ENCODE results near the gene CTAGE9.

The CTAGE9 gene

DNA sequence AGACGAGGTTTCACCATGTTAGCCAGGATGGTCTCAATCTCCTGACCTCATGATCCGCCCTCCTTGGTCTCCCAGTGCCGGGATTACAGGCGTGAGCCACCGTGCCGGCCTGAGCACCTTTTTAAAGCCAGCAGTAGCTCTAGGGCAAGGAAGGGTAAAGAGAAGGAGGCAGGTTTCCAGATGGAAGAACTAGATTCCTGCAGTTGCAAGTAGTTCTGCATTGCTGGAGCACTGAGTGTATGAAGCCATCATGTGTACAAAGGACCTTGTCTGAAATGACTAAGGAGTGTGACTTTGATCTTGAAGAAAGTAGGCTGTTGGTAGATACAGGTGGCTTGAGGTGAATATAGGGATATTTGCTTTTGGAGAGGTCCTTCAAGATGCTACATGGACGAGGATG, 13.9 kb downstream of the CTAGE9 start:
- H3K4me3 ChIP-seq (ENCODE audit: low read length) = no peak overlapping the region
- TF ChIP-seq ZNF274 (IDR thresholded peaks at IDR 0.05; ENCODE audit: low read depth, low read length) = no peak

DNA sequence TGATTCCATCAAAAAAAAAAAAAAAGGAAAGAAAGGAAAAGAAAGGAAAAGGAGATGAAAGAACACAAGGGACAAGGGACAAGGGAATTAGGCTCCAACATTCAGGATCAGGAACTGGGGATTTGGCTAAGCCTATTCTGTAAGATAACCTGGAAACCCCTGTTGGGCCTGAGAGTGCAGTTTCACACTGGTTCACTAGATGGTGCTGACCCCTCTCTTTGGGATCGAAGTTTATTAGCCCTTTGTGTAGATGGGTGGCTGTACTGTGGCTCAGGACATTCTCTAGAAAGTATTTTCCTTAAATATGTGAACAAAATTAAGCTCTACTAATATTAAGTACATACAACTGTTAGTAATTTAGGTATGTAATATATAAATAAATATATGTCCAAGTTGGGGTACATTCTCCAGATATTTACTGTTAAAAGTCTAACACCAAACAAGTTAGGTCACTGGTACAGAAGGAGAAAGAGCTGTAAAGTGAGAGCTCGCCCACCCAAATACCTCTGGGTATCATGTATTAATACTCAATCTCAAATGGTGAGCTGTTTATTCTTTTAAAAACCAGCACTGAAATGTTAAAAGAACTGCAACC, 15.9 kb downstream of the CTAGE9 start:
- H3K4me3 ChIP-seq (ENCODE audit: low read length) = no peak overlapping the region

DNA sequence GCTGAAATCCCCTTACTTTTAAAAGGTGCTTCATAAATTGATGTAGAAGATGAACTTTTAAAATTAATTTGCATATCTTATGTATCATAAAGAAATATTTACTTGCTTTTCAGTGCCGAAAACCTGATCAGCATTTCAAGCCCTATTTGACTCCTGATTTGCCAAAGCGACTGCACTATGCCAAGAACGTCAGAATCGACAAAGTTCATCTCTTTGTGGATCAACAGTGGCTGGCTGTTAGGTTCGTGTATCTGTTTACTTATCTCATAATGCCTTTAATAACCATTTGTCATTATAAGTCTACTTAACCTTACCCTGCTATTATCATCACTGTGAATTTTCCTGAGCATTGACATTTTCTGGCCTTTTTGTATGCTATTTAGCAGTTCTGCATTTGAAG, 17.4 kb downstream of the CTAGE9 start:
- H3K4me3 ChIP-seq (ENCODE audit: low read length) = no peak overlapping the region
- TF ChIP-seq ZNF274 (IDR thresholded peaks at IDR 0.05; ENCODE audit: low read depth, low read length) = no peak

More for the DNA sequence above, 15.9 kb downstream of the CTAGE9 start:
- TF ChIP-seq ZNF274 (IDR thresholded peaks at IDR 0.05; ENCODE audit: low read depth, low read length) = no peak

DNA sequence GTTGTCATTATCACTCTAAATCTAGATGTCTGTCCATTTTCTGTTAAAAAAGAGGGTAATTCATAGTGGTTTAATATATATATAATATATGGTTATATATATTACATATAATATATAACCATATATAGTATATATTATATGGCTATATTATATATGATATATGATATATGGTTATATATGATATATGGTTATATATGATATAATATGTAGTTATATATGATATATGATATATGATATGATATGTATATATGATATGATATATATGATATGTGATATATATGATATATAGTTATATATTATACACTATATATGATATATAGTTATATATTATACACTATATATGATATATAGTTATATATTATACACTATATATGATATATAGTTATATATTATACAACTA, 18.2 kb downstream of the CTAGE9 start:
- no peak for TF ChIP-seq ZNF274 (IDR thresholded peaks at IDR 0.05; ENCODE audit: low read depth, low read length)
- no peak overlapping the region for H3K4me3 ChIP-seq (ENCODE audit: low read length)

DNA sequence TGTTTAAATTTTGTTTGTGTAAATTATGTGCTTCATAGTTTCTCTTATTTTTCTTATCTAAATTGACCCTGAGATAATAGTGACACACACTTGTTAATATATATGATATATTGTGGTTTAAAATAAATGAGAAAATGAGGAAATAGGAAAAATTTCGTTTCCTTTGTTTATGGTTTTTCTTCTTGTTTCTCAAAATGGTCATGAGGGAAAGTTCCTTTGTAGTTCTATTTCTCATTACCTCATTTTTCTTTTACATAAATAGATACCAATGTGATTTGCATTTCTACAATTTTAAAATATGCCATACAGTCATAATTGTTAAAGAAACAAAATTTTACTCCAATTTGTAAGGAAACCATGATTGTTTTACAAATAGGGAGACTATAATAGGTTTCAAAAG, 18.8 kb downstream of the CTAGE9 start:
- no peak for TF ChIP-seq ZNF274 (IDR thresholded peaks at IDR 0.05; ENCODE audit: low read depth, low read length)
- no peak overlapping the region for H3K4me3 ChIP-seq (ENCODE audit: low read length)

DNA sequence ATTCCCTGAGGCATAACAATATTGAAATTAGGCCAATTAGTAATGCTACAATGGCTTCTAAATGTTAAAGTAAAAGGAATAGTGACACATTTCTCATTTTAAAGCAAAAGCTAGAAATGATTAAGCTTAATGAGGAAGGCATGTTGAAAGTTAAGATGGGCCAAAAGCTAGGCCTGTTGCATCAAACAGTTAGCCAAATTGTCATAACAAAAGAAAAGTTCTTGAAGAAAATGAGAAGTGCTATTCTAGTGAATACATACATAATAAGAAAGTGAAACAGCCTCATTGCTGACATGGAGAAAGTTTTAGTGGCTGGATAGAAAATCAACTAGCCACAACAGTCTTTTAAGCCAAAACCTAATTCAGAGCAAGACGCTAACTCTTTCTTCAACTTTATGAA, 22.5 kb downstream of the CTAGE9 start:
- TF ChIP-seq ZNF274 (IDR thresholded peaks at IDR 0.05; ENCODE audit: low read depth, low read length) = no peak
- no peak overlapping the region for H3K4me3 ChIP-seq (ENCODE audit: low read length)

DNA sequence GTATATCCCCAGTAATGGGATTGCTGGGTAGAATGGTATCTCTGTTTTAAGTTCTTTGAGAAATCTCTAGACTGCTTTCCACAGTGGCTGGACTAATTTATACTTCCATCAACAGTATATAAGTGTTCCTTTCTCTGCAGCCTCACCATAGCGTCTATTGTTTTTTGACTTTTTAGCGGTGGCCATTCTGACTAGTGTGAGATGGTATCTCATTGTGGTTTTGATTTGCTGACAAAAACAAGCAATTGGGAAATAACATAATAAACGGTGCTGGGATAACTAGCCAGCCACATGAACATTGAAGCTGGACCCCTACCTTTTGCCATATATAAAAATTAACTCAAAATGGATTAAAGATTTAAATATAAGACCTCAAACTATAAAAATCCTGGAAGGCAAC, 23.8 kb downstream of the CTAGE9 start:
- no peak overlapping the region for H3K4me3 ChIP-seq (ENCODE audit: low read length)
- no peak for TF ChIP-seq ZNF274 (IDR thresholded peaks at IDR 0.05; ENCODE audit: low read depth, low read length)

DNA sequence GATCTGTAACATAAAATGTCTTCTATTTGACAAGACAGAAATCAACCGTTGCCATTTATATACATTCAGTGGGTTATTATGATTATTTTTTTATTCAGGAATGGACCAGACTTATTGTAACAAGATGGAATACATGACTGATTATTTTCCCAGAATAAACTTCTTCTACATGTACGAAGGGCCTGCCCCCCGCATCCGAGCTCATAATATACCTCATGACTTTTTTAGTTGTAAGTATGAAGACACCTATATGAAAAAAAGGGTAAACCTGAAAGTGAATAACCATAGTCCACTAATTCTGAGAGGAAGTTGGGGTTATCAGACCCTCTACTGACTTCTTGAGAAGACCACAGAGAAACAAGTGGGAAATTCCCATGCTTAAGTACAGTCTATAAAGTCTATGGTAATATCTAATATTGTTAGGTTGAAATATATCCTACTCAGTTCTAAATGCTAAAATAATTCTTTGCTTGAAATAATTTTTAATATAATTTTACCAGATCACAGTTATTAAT, 25.5 kb downstream of the CTAGE9 start:
- no peak overlapping the region for H3K4me3 ChIP-seq (ENCODE audit: low read length)
- TF ChIP-seq ZNF274 (IDR thresholded peaks at IDR 0.05; ENCODE audit: low read depth, low read length) = no peak

DNA sequence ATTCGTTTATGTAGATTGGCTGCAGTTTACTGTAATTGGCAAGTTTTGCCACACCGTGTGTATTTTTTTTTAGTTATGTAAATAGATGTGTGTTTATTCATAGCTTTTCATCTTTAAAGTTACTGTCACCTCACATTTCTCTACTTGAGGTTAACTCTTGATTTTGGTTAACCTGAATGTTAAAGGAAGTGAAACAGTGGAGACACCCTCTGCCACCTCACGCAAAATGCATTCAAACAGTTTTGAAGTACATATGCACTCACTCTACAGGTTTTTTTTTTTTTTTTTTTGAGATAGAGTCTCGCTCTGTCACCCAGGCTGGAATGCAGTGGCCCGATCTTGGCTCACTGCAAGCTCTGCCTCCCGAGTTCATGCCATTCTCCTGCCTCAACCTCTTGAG, 27.3 kb downstream of the CTAGE9 start:
- TF ChIP-seq ZNF274 (IDR thresholded peaks at IDR 0.05; ENCODE audit: low read depth, low read length) = no peak
- H3K4me3 ChIP-seq (ENCODE audit: low read length) = no peak overlapping the region

DNA sequence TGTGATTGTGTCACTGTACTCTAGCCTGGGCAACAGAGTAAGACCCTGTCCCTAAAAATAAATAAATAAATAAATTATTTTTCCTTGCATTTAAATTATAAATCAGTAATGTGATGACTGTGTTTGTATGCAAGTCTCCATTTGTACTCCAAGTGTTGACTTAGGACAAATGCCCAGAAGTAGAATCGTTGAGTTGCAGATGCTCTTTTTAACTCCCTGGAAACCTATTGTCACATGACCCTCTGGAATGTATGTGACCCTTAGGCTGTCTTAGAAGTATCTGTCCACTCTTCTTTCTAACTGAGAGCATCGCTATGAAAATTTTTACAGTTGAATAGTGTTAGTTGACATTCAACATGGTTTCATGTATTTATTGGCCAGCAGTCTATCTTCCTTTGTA, 28.4 kb downstream of the CTAGE9 start:
- no peak for TF ChIP-seq ZNF274 (IDR thresholded peaks at IDR 0.05; ENCODE audit: low read depth, low read length)
- H3K4me3 ChIP-seq (ENCODE audit: low read length) = no peak overlapping the region

DNA sequence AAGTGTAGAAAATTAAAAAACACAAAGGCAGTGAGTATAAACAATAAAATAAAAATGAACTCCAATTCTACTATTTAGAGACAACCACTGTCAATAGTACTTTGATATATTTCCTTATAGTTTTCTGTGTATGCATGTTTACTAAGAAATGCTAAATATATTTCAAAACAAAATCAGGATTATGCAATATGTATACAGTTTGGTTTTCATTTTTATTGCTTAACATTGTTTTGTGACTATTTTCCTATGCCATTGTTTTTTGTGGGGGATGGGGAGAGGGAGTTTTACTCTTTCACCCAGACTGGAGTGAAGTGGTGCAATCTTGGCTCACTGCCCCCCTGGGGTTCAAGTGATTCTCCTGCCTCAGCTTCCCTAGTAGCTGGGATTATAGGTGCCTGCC, 29.2 kb downstream of the CTAGE9 start:
- TF ChIP-seq ZNF274 (IDR thresholded peaks at IDR 0.05; ENCODE audit: low read depth, low read length) = no peak
- no peak overlapping the region for H3K4me3 ChIP-seq (ENCODE audit: low read length)

DNA sequence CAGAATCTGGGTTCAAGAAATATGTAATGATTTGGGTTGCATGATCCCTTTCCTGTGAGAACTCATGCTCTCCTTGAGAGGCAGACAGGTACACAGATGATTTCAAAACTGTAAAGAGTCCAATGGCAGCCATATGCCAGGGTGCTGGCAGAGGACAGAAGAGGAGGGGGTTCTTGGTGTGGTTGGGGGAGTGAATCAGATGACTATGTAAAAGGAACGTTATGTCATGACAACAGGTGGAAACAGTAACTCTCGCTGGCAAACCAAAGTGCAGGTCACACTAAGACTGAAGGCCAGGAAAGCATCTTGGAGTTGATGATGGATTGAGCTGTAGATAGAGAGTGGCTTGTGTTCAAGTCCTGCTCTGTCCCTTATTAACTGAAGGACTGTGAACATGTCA, 29.9 kb downstream of the CTAGE9 start:
- H3K4me3 ChIP-seq (ENCODE audit: low read length) = no peak overlapping the region
- no peak for TF ChIP-seq ZNF274 (IDR thresholded peaks at IDR 0.05; ENCODE audit: low read depth, low read length)

DNA sequence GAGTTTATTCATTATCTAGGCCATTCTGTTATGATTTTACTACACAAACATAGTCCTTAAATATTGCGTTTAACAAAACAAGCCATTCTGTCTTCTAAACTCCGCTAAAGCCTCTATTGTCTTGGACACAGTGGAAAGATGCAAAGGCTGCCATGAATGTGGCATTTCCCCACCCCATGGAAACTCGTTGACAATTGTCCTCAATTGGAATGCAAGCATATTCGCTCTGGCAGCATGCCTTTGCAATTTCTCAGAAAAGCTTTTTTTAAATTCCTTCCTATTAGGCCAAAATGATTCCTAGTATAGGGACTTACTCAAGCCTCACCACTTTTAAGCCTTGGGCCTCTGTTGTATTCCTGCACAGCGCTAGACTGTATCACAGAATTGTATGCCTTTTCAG, 32.4 kb downstream of the CTAGE9 start:
- no peak for TF ChIP-seq ZNF274 (IDR thresholded peaks at IDR 0.05; ENCODE audit: low read depth, low read length)
- no peak overlapping the region for H3K4me3 ChIP-seq (ENCODE audit: low read length)

DNA sequence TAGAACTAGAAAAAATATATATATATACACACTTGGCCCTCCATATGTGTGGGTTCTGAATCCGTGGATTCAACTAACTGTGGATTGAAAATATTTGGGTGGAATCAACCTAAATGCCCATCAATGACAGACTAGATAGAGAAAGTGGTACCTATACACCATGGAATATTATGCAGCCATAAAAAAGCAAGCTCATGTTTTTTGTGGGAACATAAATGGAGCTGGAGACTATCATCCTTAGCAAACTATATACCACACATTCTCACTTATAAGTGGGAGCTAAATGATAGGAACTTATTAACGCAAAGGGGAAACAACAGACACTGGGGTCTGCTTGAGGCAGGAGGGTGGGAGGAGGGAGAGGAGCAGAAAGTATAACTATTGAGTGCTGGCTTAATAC, 37.6 kb downstream of the CTAGE9 start:
- H3K4me3 ChIP-seq (ENCODE audit: low read length) = no peak overlapping the region
- TF ChIP-seq ZNF274 (IDR thresholded peaks at IDR 0.05; ENCODE audit: low read depth, low read length) = no peak

DNA sequence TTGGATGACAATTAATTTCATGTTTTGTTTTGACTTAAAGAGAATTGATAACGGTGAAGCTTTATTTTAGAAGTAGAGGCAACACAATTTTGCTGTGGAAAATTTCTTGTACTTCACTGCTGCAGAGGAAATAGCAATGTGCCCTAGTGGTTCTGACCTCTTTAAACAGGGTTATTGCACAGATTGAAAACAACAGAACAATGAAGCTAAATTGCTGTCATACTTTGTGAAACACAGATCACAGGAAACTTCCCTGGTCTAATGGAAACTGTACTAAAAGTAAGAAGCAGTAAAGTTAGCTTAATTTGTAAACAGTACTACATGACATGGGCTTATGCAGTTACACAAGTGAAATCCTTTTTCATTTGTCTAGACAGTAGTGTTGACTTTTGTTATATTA, 40.9 kb downstream of the CTAGE9 start:
- TF ChIP-seq ZNF274 (IDR thresholded peaks at IDR 0.05; ENCODE audit: low read depth, low read length) = no peak
- no peak overlapping the region for H3K4me3 ChIP-seq (ENCODE audit: low read length)

DNA sequence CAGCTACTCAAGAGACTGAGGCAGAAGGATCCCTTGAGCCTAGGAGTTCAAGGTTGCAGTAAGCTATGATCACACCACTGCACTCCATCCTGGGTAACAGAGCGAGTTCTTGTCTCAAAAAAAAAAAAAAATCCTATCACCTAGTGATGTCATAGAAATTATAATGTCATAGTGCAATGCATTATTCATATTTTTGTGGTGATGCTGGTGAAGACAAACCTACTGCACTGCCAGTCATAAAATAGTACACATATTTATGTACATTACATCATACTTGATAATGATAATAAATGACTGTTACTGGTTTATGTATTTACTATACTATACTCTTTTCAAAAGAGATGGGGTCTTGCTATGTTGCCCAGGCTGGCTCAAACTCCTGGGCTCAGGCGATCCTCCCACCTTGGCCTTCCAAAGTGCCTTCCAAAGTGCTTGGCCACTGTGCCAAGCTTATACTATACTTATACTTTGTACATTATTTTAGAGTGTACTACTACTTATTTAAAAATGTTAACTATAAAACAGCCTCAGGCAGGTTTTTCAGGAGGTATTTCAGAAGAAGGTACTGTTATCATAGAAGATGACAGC, 47.1 kb downstream of the CTAGE9 start:
- no peak for TF ChIP-seq ZNF274 (IDR thresholded peaks at IDR 0.05; ENCODE audit: low read depth, low read length)
- H3K4me3 ChIP-seq (ENCODE audit: low read length) = no peak overlapping the region
